Large intestine (tissue), 3 donors: Measurements from ENCODE around the gene PRKN. TPM values are rescaled to one million over a fixed set of nuclear protein-coding genes. Genes with fewer than 3 reads are reported as not detected.

Experiments
- DNase-seq, 2 donors: peaks; one replicate each; pipeline versions ENCODE4 v3.0.0 to v3.0.0-alpha.2; 2013
- H3K27ac ChIP-seq: one replicate; pipeline ENCODE4 v1.5.1; 2013; ENCODE audit warnings: low read length
- H3K27me3 ChIP-seq: 2 replicates; pipeline ENCODE4 v1.6.1; 2013; ENCODE audit warnings: low read length; ENCODE audit not compliant: control insufficient read depth, insufficient read depth
- H3K36me3 ChIP-seq: 2 replicates; pipeline ENCODE4 v1.6.1; 2013; ENCODE audit warnings: low read length; ENCODE audit not compliant: control insufficient read depth, insufficient read depth
- H3K4me1 ChIP-seq: one replicate; pipeline ENCODE4 v1.6.1; 2013; ENCODE audit warnings: low read length; ENCODE audit not compliant: control insufficient read depth, insufficient read depth
- H3K4me3 ChIP-seq: one replicate; pipeline ENCODE4 v1.5.1; 2013; ENCODE audit warnings: low read length
- H3K9me3 ChIP-seq: one replicate; pipeline ENCODE4 v1.6.1; 2013; ENCODE audit warnings: mild to moderate bottlenecking, low read depth, low read length, moderate library complexity; ENCODE audit not compliant: control insufficient read depth
- WGBS: methylation state at CpG from one replicate; pipeline ENCODE4 v1.1.5; 2013; ENCODE audit warnings: low lambda C conversion rate; ENCODE audit not compliant: insufficient coverage; 5-methylcytosine and 5-hydroxymethylcytosine counted together
- polyA plus RNA-seq: library from polyadenylated mRNA; unstranded; fragments of 120-200 nt; gene quantifications from one replicate; pipeline ENCODE4 v1.2.1, GENCODE V29; 2013

The PRKN gene
- polyA plus RNA-seq, 1 donor: 2.5 TPM

DNA sequence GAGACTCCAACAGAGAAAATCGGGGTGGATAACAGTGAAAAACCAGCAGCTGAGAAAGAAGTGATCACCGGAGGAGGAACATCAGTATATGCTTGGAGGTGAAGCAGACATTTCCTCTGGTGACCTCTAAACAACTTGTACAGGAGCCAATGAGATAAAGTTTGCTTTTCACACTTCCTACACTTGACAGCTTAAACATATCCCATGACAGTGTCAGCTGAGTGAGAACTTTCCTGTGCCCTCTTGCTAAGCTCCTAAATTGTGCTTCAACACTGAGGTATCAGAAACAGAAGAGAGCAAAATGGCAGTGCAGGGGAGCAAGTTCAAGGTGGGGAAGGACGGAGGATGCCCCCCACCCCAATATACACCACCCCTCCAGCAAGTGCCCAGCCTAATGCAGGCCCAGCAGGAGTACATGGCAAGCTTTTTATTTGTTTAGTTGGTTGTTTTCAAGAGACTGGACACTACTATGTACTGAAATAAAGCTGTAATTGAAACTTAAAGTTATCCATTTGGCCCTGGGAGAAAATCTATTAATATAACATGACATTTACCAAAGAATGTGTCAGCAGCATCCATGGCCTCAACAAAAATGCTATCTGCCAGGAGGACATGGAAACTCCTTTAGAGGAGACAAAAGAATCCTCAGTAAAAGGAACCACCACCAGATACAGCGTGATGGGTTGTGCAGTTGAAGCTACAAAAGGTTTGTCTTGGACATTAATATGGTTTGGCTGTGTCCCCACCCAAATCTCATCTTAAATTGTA is 540.2 kb downstream of the PRKN start:
- Histone ChIP-seq H3K36me3 (no peaks in the 10 kb centered on the region), H3K27me3 (no peaks in the 10 kb centered on the region), H3K27ac (no peak overlapping the region), H3K4me1 (no peaks in the 10 kb centered on the region), H3K9me3 (no peaks in the 10 kb centered on the region), H3K4me3 (no peak overlapping the region)
- no CpG with 5 or more reads among the region's 4 CpGs for WGBS
- no peak for DNase-seq

DNA sequence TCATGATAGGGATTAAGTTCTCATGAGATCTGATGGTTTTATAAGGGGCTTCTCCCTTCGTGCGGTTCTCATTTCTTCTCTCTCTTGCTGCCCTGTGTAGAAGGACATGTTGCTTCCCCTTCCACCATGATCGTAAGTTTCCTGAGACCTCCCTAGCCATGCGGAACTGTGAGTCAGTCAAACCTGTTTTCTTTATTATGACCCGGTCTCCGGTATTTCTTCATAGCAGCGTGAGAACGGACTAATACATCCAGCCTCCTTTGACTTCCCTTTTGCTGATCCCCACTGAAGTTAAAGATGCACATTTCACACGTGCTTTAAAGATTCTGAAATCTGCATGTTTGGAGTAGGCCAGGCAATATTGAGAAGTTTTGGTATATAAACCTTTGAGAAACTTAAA is 543.1 kb downstream of the PRKN start:
- H3K4me3 ChIP-seq: no peak overlapping the region
- DNase-seq: no peak
- no peaks in the 10 kb centered on the region for H3K4me1 ChIP-seq
- WGBS: 100% methylated on average over 1 of the region's 9 CpGs
- H3K9me3 ChIP-seq: no peaks in the 10 kb centered on the region
- no peaks in the 10 kb centered on the region for H3K36me3 ChIP-seq
- H3K27me3 ChIP-seq: no peaks in the 10 kb centered on the region
- H3K27ac ChIP-seq: no peak overlapping the region

GRCh38 chr6:162181741-162182401 is 545.7 kb downstream of the PRKN start:
- no peaks in the 10 kb centered on the region for H3K9me3 ChIP-seq
- H3K27me3 ChIP-seq: no peaks in the 10 kb centered on the region
- no peak overlapping the region for H3K4me3 ChIP-seq
- H3K4me1 ChIP-seq: no peaks in the 10 kb centered on the region
- H3K27ac ChIP-seq: no peak overlapping the region
- H3K36me3 ChIP-seq: no peaks in the 10 kb centered on the region
- no CpG with 5 or more reads among the region's 6 CpGs for WGBS
- DNase-seq: no peak

- 88% methylated on average over 1 of the region's 5 CpGs for WGBS
- H3K27ac ChIP-seq: no peak overlapping the region
- H3K36me3 ChIP-seq: no peaks in the 10 kb centered on the region
These were observed 546.5 kb downstream of the PRKN start for GRCh38 chr6:162181111-162181510.

DNA sequence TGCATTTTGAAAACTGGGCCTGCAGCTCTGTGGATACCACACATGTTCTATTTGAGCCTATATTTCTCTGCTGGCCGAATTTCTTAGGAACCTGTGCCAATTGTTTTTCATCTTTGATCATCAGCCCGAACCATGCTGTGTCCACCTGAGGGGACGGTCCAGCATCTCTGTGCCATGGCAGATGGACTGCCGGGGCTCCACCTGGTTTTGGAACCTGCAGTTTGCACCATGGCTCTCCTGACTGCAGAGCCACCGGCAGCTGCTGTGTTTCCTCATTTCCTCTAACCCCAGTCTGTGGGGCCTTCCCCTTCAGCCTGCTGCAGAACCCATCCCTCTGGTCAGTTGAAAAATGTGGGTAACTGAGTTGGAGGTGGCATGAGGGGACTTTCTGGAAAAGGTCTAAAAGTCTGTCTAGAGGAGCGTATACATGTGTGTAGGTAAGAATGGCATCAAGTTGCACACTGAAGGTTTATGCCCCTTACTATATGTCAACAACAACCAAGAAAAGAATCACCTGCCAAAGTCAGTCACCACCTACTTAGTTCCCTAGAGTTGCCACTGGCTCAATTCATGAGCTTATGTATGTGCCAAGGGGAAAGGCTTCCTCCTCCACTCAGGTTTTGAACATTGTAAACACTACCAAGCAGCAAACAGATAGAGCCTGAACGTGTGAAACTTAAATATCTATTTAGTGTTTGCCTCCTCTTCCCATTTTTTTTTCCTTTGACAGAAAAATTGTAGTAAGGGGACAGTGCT is 548.2 kb downstream of the PRKN start:
- Histone ChIP-seq H3K9me3 (no peaks in the 10 kb centered on the region), H3K4me3 (no peak overlapping the region), H3K27me3 (no peaks in the 10 kb centered on the region), H3K4me1 (no peaks in the 10 kb centered on the region), H3K36me3 (no peaks in the 10 kb centered on the region), H3K27ac (no peak overlapping the region)
- WGBS: no CpG with 5 or more reads among the region's 7 CpGs
- no peak for DNase-seq

More at GRCh38 chr6:162181111-162181510, 546.5 kb downstream of the PRKN start:
- Histone ChIP-seq H3K9me3 (no peaks in the 10 kb centered on the region), H3K27me3 (no peaks in the 10 kb centered on the region), H3K4me1 (no peaks in the 10 kb centered on the region), H3K4me3 (no peak overlapping the region)
- no peak for DNase-seq

DNA sequence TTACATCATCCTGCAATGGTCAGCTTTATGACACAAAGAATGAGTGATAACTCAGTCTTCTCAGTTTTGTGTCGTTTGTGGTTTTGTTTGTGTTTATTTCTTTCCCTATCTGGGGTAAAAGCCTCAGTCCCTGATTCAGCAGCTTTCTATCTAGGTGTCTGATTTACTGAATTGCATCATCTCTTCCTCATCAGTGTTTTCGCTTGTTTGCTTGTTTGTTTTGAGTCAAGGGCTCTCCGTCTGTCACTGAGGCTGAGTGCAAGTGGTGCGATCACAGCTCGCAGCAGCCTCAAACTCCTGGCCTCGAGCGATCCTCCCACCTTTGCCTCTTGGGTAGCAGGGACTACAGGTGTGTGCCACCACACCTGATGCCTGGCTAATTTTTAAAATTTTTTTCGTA is 548.9 kb downstream of the PRKN start:
- no peak for DNase-seq
- Histone ChIP-seq H3K4me3 (no peak overlapping the region), H3K9me3 (no peaks in the 10 kb centered on the region), H3K27me3 (no peaks in the 10 kb centered on the region), H3K4me1 (no peaks in the 10 kb centered on the region), H3K27ac (no peak overlapping the region), H3K36me3 (no peaks in the 10 kb centered on the region)
- no CpG with 5 or more reads among the region's 8 CpGs for WGBS

DNA sequence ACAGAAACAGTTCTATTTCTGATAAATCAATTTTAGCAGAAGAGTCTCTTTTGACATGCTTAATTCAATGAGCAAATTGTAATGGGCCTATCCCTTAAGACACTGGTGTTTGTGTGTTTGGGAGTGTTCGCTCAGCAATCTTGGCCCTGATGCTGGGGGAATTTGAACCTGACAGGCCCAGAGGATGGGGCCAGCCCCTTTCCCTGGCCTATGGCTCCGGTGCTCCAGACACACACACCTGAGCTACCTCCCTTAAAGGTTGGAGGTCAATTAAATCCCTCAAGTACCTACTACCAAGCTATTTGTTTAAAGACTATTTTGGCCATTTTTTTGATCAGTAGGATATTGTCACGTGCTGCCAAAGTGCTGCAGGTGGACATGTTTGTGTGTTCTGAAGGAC is 549.3 kb downstream of the PRKN start:
- H3K9me3 ChIP-seq: no peaks in the 10 kb centered on the region
- no peak overlapping the region for H3K4me3 ChIP-seq
- H3K27me3 ChIP-seq: no peaks in the 10 kb centered on the region
- H3K4me1 ChIP-seq: no peaks in the 10 kb centered on the region
- H3K27ac ChIP-seq: no peak overlapping the region
- DNase-seq: no peak
- H3K36me3 ChIP-seq: no peaks in the 10 kb centered on the region
- WGBS: no CpG with 5 or more reads among the region's 3 CpGs

GRCh38 chr6:162177746-162178145 is 549.8 kb downstream of the PRKN start:
- no peak for DNase-seq
- H3K9me3 ChIP-seq: no peaks in the 10 kb centered on the region
- no peaks in the 10 kb centered on the region for H3K27me3 ChIP-seq
- H3K4me1 ChIP-seq: no peaks in the 10 kb centered on the region
- no peak overlapping the region for H3K4me3 ChIP-seq
- WGBS: no CpG with 5 or more reads among the region's 4 CpGs
- no peak overlapping the region for H3K27ac ChIP-seq
- no peaks in the 10 kb centered on the region for H3K36me3 ChIP-seq

DNA sequence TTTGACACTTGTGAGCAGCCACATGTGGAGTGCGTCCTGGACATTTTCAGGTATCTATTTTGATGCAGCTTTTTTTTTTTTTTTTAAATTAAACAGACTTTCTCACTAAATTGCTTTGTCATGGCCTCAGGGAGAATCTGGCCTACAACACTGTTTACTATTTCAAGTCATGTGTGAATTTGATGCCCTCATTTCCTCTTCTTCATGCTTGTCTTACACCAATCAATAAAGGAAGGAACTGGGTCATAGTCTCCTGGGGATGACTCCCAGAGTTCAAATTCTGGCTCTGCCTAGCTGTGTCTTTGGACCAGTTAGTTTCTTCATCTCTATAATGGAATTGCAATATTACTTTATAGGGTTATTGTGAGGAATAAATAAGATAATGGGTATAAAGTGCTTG is 554.1 kb downstream of the PRKN start:
- H3K9me3 ChIP-seq: no peaks in the 10 kb centered on the region
- no peak overlapping the region for H3K4me3 ChIP-seq
- no CpG with 5 or more reads among the region's 1 CpG for WGBS
- H3K27me3 ChIP-seq: no peaks in the 10 kb centered on the region
- H3K27ac ChIP-seq: no peak overlapping the region
- no peaks in the 10 kb centered on the region for H3K4me1 ChIP-seq
- no peaks in the 10 kb centered on the region for H3K36me3 ChIP-seq
- DNase-seq: no peak

DNA sequence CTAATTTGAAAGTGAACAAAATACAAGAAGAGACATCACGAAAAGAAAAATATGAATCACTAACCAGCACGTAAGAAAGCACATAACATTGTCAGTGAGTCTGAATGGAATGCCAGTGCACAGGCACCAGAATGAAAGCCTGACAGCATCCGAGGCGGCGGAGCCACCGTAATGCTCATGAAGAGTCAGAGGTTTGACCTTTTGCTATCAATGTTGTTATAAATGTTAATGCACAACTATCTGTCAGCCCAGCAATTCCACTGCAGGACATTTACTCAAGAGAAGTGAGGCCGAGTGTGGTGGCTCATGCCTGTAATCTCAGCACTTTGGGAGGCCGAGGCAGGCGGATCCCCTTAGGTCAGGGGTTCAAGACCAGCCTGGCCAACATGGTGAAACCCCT is 562.1 kb downstream of the PRKN start:
- H3K27ac ChIP-seq: no peak overlapping the region
- no peaks in the 10 kb centered on the region for H3K36me3 ChIP-seq
- H3K9me3 ChIP-seq: no peaks in the 10 kb centered on the region
- no peak overlapping the region for H3K4me3 ChIP-seq
- no peaks in the 10 kb centered on the region for H3K27me3 ChIP-seq
- no peaks in the 10 kb centered on the region for H3K4me1 ChIP-seq
- no peak for DNase-seq
- WGBS: 100% methylated on average over 1 of the region's 9 CpGs
